OCI-LY1 (cell line): Measurements from ENCODE around the gene DCAF5.

Source experiments
- EZH2 ChIP-seq: fragments of 200-600 bp; sonication (generic), shearing (Covaris generic); IDR thresholded peaks from 2 replicates; pipeline ENCODE4 v1.8.0; 2017; ENCODE audit warnings: borderline replicate concordance, mixed run types, mild to moderate bottlenecking, antibody characterized with exemption, low read length, moderate library complexity, mixed read lengths
- TF ChIP-seq, protein P1 (sequence below): fragments of 200-600 bp; sonication (generic), shearing (Covaris generic); IDR thresholded peaks from 2 replicates; pipeline ENCODE4 v1.5.1; 2017; ENCODE audit warnings: mild to moderate bottlenecking, antibody characterized with exemption, low read length, moderate library complexity, mixed read lengths

DNA sequence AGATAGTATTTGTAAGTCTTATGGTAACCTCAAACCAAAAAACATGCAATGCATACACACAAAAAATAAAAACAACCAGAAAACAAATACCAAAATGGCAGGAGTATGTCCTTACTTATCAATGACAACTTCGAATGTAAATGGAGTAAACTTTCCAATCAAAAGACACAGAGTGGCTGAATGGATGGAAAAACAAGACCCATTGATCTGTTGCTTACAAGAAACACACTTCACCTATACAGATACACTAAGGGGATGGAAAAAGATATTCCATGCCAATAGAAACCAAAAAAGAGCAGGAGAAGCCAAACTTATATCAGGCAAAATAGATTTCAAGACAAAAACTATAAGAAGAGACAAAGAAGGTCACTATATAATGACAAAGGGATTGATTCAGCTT is 8.7 kb upstream of the DCAF5 start:
- TF ChIP-seq, protein P1, sequence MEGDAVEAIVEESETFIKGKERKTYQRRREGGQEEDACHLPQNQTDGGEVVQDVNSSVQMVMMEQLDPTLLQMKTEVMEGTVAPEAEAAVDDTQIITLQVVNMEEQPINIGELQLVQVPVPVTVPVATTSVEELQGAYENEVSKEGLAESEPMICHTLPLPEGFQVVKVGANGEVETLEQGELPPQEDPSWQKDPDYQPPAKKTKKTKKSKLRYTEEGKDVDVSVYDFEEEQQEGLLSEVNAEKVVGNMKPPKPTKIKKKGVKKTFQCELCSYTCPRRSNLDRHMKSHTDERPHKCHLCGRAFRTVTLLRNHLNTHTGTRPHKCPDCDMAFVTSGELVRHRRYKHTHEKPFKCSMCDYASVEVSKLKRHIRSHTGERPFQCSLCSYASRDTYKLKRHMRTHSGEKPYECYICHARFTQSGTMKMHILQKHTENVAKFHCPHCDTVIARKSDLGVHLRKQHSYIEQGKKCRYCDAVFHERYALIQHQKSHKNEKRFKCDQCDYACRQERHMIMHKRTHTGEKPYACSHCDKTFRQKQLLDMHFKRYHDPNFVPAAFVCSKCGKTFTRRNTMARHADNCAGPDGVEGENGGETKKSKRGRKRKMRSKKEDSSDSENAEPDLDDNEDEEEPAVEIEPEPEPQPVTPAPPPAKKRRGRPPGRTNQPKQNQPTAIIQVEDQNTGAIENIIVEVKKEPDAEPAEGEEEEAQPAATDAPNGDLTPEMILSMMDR = no peak
- TF ChIP-seq EZH2 = no peak
